Esophagus muscularis mucosa (tissue), 4 donors: Measurements from ENCODE around the gene IL6R. TPM values are rescaled to one million over a fixed set of nuclear protein-coding genes. Genes with fewer than 3 reads are reported as not detected.

Experiments used
- DNase-seq: peaks from one replicate; pipeline ENCODE4 v3.0.0-alpha.2; 2017; ENCODE audit errors: extremely low spot score
- H3K27ac ChIP-seq, 4 donors: fragments of 200-600 bp; sonication (generic); replicated peaks in 1 of 4; 1 replicate in 3 of 4; 2 replicates in 1 of 4; pipeline ENCODE4 v1.5.1; 2016 to 2019; ENCODE audit warnings: mild to moderate bottlenecking in 1 of 4
- H3K27me3 ChIP-seq, 4 donors: fragments of 200-600 bp; sonication (generic); one replicate each; pipeline versions ENCODE4 v1.5.1 to v1.6.0; 2016 to 2019
- H3K36me3 ChIP-seq, 4 donors: fragments of 200-600 bp; sonication (generic); one replicate each; pipeline ENCODE4 v1.5.1; 2016 to 2019
- H3K4me1 ChIP-seq, 4 donors: fragments of 200-600 bp; sonication (generic); one replicate each; pipeline ENCODE4 v1.5.1; 2016 to 2019
- H3K4me3 ChIP-seq, 4 donors: fragments of 200-600 bp; sonication (generic); 1 replicate in 2 of 4; 2 replicates in 2 of 4; pipeline ENCODE4 v1.5.1; 2016 to 2019; ENCODE audit warnings: mild to moderate bottlenecking in 4 of 4, moderate library complexity in 1 of 4
- H3K9me3 ChIP-seq, 4 donors: fragments of 200-600 bp; sonication (generic); 1 replicate in 3 of 4; 2 replicates in 1 of 4; pipeline ENCODE4 v1.5.1; 2016 to 2019
- EP300 ChIP-seq: sonication (generic); formaldehyde crosslinking; IDR thresholded peaks from one replicate; pipeline ENCODE4 v1.6.1; 2017; ENCODE audit warnings: antibody characterized with exemption
- POLR2A ChIP-seq: fragments of 450-650 bp; IDR thresholded peaks from one replicate; pipeline ENCODE4 v1.6.1; 2017; ENCODE audit warnings: antibody characterized with exemption, moderate library complexity, mild to moderate bottlenecking, low read depth
- POLR2AphosphoS5 ChIP-seq, 2 donors: sonication (generic); formaldehyde crosslinking; IDR thresholded peaks; one replicate each; pipeline ENCODE4 v1.6.1; 2017; ENCODE audit warnings: antibody characterized with exemption in 2 of 2
- WGBS: methylation state at CpG from one replicate; pipeline ENCODE4 v1.1.5; 2018; 5-methylcytosine and 5-hydroxymethylcytosine counted together
- intact Hi-C: fragments of 100-400 bp; cut with DNase I; formaldehyde crosslinking; loops from one replicate; pipeline ENCODE4 v1.15.1; 2023
- total RNA-seq, 4 donors: library from RNA; depleted of rRNA; stranded (reverse); fragments of >200 nt; gene quantifications; one replicate each; pipeline versions ENCODE4 v1.1.0 to v1.2.1, GENCODE V29; 2016
- TF ChIP-seq, protein P1 (sequence below), 3 experiments: fragments of 200-600 bp in 2 of 3; fragments of 450-650 bp in 1 of 3; sonication (generic) in 2 of 3; IDR thresholded peaks; one replicate each; pipeline ENCODE4 v1.5.1; 2017 to 2019; ENCODE audit warnings: antibody characterized with exemption in 3 of 3, mild to moderate bottlenecking in 2 of 3, moderate library complexity in 1 of 3

The IL6R gene
- total RNA-seq, 4 donors from 2014 or later = 44.4 to 61.1 (median 54.9) TPM

DNA sequence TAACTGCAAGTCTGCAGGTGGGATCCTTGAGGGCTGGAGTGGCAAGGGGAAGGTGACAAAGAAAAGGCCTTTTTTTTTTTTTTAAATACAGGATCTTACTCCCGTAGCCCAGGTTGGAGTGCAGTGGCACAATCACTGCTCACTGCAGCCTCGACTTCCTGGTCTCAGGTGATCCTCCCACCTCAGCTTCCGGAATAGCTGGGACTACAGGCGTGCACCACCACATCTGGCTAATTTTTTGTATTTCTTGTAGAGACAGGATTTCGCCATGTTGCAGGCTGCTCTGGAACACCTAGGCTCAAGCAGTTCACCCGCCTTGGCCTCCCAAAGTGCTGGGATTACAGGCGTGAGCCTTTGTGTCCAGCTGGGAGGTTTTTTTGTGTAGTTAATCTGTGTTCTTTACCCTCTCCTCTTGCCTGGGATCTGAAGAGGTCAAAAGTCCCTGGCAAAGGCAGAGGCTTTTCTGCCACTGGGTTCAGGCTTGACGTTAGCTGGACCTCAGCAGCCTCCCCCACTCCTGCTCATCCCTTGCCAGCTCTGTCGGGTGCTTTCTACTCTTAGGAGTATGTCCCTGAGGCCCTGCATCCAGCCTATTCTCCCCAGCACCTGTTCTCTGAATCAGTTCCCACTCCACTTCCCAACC, 5.2 kb downstream of the IL6R start:
- Histone ChIP-seq H3K27ac (peak overlapping the region; percentile 97 to 100 (median 98)), H3K4me3 (no peak overlapping the region), H3K4me1 (peaks cover 66 to 94% (median 90%) of the 10 kb centered on the region in 4 donors), H3K36me3 (peaks cover 0 to 4% (median 0%) of the 10 kb centered on the region in 4 donors), H3K9me3 (no peaks in the 10 kb centered on the region), H3K27me3 (no peaks in the 10 kb centered on the region)
- DNase-seq = no peak
- WGBS = 77% methylated on average over 9 of the region's 9 CpGs
- intact Hi-C loops = no loop called here
- TF ChIP-seq POLR2AphosphoS5 (IDR thresholded peaks at IDR 0.05) (no peak), EP300 (no peak), POLR2A (no peak)
- TF ChIP-seq, protein P1, sequence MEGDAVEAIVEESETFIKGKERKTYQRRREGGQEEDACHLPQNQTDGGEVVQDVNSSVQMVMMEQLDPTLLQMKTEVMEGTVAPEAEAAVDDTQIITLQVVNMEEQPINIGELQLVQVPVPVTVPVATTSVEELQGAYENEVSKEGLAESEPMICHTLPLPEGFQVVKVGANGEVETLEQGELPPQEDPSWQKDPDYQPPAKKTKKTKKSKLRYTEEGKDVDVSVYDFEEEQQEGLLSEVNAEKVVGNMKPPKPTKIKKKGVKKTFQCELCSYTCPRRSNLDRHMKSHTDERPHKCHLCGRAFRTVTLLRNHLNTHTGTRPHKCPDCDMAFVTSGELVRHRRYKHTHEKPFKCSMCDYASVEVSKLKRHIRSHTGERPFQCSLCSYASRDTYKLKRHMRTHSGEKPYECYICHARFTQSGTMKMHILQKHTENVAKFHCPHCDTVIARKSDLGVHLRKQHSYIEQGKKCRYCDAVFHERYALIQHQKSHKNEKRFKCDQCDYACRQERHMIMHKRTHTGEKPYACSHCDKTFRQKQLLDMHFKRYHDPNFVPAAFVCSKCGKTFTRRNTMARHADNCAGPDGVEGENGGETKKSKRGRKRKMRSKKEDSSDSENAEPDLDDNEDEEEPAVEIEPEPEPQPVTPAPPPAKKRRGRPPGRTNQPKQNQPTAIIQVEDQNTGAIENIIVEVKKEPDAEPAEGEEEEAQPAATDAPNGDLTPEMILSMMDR (IDR thresholded peaks at IDR 0.05) = no peak

DNA sequence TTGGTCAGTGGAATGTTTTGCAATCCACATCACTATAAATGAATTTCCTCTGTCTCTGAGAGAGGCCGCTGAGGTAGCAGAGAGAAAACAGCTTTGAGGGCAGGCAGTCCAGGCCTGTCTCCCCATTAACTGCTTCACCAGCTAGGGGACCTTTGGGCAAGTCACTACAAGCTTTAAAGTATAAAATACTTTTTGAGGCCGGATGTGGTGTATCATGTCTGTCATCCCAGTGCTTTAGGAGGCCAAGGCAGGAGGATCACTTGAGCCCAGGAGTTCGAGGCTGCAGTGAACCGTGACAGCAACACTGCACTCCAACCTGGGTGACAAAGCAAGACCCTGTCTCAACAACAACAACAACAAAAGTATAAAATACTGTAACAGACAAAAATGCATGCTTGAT, 6.4 kb downstream of the IL6R start:
- DNase-seq = no peak
- TF ChIP-seq, protein P1 (IDR thresholded peaks at IDR 0.05) = no peak
- TF ChIP-seq POLR2A (no peak), POLR2AphosphoS5 (IDR thresholded peaks at IDR 0.05) (no peak), EP300 (no peak)
- WGBS = 93% methylated on average over 4 of the region's 4 CpGs
- Histone ChIP-seq H3K27me3 (no peaks in the 10 kb centered on the region), H3K4me1 (peaks cover 72 to 100% (median 98%) of the 10 kb centered on the region in 4 donors), H3K4me3 (no peak overlapping the region), H3K36me3 (peaks cover 0 to 4% (median 0%) of the 10 kb centered on the region in 4 donors), H3K27ac (peak overlapping the region; percentile 97 to 100 (median 98)), H3K9me3 (no peaks in the 10 kb centered on the region)
- intact Hi-C loops = no loop called here

DNA sequence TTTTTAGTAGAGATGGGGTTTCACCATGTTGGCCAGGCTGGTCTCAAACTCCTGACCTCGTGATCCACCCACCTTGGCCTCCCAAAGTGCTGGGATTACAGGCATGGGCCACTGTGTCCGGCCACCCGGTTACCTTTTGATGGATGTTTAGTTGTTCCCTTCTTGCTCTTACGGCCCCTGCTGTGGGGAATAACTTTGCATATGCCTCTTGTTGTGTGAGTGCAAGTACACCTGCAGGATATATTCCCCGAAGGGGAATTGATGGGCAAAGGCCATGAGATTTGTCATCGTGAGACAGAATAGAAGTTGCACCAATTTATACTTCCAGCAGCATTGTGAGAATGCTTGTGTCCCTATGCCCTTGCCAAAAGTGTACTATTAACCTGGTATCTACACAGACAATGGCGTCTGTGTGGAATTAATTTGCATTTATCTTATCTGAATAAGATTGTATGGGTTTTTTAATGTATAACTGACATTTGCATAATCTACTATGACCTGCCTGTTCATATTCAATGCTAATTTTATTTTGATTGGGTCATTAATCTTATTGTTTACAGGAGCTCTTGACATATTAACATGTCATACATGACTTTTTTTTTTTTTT, 8.1 kb downstream of the IL6R start:
- Histone ChIP-seq H3K27me3 (no peaks in the 10 kb centered on the region), H3K27ac (peak overlapping the region in 3 of 4 donors; percentile 66 to 97 (median 97)), H3K9me3 (no peaks in the 10 kb centered on the region), H3K4me1 (peaks cover 72 to 100% (median 98%) of the 10 kb centered on the region in 4 donors), H3K36me3 (peaks cover 0 to 4% (median 0%) of the 10 kb centered on the region in 4 donors), H3K4me3 (no peak overlapping the region)
- TF ChIP-seq, protein P1 (IDR thresholded peaks at IDR 0.05) = no peak
- TF ChIP-seq POLR2AphosphoS5 (IDR thresholded peaks at IDR 0.05) (no peak), POLR2A (no peak), EP300 (no peak)
- intact Hi-C loops = no loop called here
- DNase-seq = no peak
- 72% methylated on average over 6 of the region's 7 CpGs for WGBS

DNA sequence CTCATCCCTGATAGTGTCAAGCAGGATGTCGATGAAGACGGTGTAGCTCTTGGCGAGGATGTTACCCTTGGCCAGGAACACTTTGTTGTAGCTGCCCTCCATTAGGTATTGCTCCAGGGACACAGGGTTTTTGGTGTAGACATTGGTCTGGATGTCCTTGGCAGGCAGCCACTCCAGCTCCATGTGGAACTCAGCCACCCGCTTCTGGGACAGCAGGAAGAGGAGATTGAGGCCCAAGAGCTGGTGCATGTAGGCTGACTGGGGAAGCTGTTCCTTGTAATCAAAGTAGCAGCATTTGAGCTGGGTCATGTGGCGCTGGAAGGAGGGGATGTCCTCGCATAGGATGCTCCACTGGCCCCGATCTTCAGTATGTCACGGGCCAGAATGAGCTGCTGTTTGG, 9.5 kb downstream of the IL6R start:
- peaks cover 0 to 4% (median 0%) of the 10 kb centered on the region in 4 donors for H3K36me3 ChIP-seq
- TF ChIP-seq EP300 = no peak
- TF ChIP-seq POLR2A = no peak
- TF ChIP-seq POLR2AphosphoS5 (IDR thresholded peaks at IDR 0.05) = peak; percentile 43 to 57
- TF ChIP-seq, protein P1 (IDR thresholded peaks at IDR 0.05) = no peak
- no peaks in the 10 kb centered on the region for H3K27me3 ChIP-seq
- peak overlapping the region; percentile 66 to 97 (median 82) for H3K27ac ChIP-seq
- intact Hi-C loops = no loop called here
- no peaks in the 10 kb centered on the region for H3K9me3 ChIP-seq
- H3K4me3 ChIP-seq = no peak overlapping the region
- 90% methylated on average over 8 of the region's 8 CpGs for WGBS
- peaks cover 73 to 100% (median 98%) of the 10 kb centered on the region in 4 donors for H3K4me1 ChIP-seq
- no peak for DNase-seq
